HG03378 (cell line): ENCODE measurements around the gene RALGDS.
"Not testable (repeated sequence)": the region's sequence is repeated elsewhere in the genome, so short reads cannot be mapped to it uniquely, and the experiment has no call there.

ENCODE experiments used
- ATAC-seq: cut with Tn5 transposase; IDR thresholded peaks from one replicate; pipeline ENCODE4 v1.9.1; 2021; ENCODE audit warnings: mild to moderate bottlenecking, moderate library complexity; ENCODE audit not compliant: unreplicated experiment

The RALGDS gene

GRCh38 chr9:133094351-133094750, 26.7 kb downstream of the RALGDS start:
- ATAC-seq = not testable (repeated sequence)

DNA sequence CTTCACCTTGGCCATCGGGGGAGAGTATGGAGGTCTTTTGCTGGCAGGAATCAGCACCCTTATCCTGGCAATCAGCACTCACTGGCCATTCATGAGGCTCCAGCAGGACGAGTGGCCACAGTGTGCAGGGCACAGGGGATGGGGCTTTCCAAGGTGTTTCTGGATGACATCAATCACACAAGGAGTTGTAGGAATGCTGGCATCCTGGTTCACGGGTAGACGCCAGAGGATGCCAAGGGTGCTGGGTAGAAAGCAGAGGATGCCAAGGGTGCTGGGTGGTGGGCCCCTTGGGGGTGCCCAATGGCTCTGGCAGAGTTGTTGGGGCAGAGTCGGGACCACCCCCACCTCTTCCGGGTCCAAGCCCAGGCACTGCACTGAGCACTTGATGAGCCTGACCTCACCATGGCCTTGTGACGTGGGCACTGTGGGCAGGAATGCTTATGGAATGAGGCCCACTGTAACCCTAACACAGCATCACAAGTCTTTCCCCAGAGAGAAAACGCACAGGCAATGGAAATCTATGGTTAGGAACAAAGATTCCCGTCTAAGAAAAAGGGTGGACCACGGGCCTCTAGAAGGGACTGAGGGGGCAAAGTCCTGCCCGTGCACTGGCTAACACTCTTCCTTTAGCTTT, 30.2 kb downstream of the RALGDS start:
- no peak for ATAC-seq

DNA sequence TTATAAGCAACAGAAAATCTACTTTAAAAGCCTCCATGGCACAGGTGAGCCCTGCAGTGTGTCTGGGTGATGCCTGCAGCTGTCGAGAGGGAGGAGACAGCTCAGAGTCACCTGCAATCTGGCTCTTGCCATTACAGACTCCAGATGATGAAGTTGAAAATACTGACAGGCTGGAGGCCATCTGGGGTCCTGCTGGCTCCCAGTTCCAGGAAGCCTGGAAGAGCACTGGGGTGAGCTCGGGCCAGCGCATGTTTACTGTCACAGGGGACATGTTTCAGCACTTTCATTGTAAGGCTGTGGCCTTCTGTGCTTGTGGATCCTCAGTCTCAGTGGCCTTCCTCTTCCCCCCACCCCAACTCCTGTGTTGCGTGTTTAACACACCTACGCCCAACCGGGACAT, 30.9 kb downstream of the RALGDS start:
- ATAC-seq = no peak

GRCh38 chr9:133089271-133089671, 31.8 kb downstream of the RALGDS start:
- no peak for ATAC-seq

DNA sequence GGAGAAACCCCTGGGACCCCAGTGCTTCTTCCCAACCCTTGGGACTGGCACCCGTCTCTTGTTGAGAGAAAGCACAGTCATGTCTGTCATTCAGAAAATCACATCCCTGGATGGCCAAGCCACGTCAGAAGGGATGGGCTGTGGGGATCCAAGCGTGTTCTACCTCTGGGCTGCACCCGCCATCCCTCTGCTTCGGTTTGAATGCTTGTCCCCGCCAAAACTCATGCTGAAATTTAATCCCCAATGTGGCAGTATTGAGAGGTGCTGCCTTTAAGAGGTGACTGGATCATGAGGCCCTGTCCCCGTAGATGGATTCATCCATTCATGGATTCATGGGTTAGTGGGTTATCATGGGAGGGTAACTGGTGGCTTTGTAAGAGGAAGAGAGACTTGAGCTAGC, 32.3 kb downstream of the RALGDS start:
- no peak for ATAC-seq

DNA sequence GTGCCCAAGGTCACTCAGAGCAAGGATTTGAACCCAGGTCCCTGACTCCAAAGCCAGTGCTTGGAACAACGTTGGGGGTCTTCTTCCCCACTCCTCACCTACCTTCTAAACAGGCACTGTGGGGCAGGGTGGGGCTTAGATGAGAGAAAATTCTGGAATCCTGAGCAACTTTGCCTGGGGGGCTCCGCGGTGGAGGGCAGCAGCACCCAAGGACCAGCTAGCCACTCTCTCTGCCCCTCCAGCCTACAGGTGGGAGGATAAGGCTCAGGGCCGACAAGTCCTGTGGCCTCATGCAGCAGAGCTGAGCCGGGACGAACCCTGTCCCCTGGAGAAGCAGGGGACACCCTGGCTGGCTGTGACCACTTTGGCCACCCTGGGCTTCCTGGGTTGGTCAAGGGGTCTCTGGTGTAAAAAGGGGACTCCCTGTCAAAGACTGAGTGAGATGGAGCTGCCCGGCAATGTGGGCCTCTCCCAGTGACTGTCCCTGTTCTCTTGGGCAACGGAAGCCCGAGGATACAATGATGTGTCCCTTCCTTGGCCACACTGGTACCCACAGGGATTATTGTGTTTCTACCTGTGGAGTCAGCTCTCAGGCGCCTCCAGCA, 32.8 kb downstream of the RALGDS start:
- ATAC-seq = no peak

DNA sequence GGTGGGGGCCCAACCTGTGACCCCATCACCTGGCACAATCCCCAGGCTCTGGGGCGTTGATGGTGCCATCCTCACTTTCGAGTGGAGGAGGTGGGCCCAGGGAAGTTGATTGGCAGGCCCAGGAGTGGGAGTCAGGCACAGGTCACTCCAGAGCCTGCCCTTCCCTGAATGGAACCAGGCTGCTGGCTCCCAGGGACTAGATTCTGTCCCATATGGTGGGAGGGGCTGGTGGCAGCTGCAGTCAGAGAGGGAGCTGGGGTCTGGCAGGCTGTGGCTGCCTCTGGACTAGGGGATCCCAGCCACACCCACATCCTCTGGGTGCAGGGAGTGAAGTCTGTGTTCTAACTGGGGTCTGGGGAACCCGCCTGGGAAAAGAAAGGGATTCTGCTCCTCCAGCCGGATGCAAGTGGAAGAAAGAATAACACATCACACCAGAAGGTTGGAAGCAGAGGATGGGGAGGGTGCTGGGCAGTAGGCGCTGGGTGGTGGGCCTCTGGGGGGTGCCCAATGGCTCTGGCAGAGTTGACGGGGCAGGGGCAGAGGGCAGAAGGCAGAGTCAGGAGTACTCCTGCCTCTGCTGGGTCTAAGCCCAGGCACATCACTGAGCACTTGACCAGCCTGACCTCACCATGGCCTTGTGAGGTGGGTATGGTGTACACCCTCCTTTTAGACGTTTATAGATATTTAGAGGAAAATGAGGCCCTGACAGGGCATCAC, 33.5 kb downstream of the RALGDS start:
- no peak for ATAC-seq

- no peak for ATAC-seq
Observed at GRCh38 chr9:133086894-133087293, 34.1 kb downstream of the RALGDS start.

DNA sequence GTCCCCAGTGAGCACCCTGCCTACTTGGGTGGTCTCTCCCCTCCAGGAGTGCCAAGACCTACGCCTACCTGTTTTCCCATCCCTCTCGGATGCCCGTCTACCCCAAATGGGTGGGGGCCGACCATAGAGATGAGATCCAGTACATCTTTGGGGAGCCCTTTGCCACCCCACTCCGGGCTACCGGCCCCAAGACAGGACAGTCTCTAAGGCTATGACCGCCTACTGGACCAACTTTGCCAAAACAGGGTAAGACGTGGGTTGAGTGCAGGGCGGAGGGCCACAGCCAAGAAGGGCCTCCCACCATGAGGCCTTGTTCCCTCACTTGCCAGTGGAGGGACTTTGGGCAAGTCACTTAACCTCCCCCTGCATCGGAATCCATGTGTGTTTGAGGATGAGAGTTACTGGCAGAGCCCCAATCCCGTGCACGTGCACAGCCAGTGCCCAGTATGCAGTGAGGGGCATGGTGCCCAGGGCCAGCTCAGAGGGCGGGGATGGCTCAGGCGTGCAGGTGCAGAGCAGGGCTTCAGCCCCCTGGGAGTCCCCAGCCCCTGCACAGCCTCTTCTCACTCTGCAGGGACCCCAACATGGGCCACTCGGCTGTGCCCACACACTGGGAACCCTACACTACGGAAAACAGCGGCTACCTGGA, 34.7 kb downstream of the RALGDS start:
- not testable (repeated sequence) for ATAC-seq

GRCh38 chr9:133083688-133084087, 37.4 kb downstream of the RALGDS start:
- ATAC-seq = not testable (repeated sequence)

DNA sequence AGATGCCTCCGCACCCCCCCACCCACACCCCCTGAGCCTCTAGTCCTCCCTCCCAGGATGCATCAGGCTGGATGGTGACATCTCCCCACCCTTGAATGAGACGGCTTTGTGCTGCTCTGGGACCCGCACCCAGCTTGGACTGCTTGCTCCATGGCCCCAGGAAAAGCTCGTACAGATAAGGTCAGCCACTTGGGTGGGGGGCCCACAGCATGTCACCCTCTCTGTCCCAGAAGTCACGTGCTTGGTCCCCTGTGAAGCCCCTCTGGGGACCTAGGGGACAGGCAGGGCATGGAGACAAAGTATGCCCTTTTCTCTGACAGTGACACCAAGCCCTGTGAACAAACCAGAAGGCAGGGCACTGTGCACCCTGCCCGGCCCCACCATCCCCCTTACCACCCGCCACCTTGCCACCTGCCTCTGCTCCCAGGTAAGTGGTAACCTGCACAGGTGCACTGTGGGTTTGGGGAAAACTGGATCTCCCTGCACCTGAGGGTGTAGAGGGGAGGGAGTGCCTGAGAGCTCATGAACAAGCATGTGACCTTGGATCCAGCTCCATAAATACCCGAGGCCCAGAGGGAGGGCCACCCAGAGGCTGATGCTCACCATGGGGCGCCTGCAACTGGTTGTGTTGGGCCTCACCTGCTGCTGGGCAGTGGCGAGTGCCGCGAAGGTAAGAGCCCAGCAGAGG, 38.9 kb downstream of the RALGDS start:
- ATAC-seq = not testable (repeated sequence)

DNA sequence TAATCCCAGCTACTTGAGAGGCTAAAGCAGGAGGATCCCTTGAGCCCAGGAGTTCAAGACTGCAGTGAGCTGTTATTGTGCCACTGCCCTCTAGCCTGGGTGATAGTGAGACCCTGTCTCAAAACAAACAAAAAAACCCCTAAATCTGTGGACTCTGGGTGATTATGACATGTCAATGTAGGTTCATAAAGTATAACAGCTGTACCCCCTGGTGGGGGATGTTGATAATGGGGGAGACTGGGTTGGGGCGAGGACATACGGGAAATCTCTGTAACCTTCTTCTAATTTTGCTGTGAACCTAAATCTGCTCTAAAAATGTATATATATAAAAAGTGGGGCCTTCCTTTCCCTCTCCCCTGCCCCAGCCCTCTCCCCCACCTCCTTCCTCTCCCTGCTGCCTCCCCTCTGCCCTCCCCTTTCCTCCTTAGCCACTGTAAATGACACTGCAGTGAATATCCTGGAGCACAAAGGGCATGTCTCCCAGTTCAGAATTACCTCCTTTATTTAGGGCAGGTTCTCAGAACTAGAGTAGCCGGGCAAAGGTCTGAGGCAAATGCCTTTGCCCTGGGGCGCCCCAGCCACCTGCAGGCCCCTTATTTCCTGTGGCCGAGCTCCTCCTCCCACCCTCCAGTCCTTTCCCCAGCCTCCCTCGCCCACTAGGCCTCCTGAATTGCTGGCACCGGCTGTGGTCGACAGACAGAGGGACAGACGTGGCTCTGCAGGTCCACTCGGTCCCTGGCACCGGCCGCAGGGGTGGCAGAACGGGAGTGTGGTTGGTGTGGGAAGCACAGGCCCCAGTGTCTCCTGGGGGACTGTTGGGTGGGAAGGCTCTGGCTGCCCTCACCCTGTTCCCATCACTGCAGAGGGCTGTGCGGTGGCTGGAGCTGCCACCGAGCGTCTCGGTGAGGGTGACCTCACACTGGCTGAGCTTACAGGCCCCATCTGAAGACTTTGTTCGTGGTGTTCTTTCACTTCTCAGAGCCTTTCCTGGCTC, 40.0 kb downstream of the RALGDS start:
- ATAC-seq = not testable (repeated sequence)

- ATAC-seq = no peak
Observed at GRCh38 chr9:133080161-133080560, 40.9 kb downstream of the RALGDS start.

DNA sequence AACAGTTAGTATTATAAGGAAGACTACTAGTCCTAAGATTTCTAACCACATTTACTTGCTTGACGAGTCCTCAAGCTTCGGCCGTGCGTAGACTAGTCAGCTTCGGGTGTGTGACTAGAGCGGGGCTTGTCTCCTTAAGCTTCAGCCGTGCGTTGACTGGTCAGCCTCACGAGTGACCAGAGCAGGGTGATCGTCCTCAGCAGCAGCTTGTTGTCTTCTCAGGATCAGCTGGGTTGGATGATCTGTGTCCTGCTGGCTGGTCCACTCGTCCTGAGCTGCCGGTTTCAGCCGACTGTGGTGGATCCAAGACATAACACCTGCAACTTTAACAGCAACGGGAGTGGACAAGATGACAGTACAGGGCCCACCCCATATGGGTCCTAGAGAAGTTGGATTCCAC, 42.6 kb downstream of the RALGDS start:
- ATAC-seq = no peak

GRCh38 chr9:133076691-133077090, 44.3 kb downstream of the RALGDS start:
- no peak for ATAC-seq

GRCh38 chr9:133075925-133076630, 45.0 kb downstream of the RALGDS start:
- no peak for ATAC-seq

- ATAC-seq = no peak
Observed at GRCh38 chr9:133074111-133074651, 46.9 kb downstream of the RALGDS start.

DNA sequence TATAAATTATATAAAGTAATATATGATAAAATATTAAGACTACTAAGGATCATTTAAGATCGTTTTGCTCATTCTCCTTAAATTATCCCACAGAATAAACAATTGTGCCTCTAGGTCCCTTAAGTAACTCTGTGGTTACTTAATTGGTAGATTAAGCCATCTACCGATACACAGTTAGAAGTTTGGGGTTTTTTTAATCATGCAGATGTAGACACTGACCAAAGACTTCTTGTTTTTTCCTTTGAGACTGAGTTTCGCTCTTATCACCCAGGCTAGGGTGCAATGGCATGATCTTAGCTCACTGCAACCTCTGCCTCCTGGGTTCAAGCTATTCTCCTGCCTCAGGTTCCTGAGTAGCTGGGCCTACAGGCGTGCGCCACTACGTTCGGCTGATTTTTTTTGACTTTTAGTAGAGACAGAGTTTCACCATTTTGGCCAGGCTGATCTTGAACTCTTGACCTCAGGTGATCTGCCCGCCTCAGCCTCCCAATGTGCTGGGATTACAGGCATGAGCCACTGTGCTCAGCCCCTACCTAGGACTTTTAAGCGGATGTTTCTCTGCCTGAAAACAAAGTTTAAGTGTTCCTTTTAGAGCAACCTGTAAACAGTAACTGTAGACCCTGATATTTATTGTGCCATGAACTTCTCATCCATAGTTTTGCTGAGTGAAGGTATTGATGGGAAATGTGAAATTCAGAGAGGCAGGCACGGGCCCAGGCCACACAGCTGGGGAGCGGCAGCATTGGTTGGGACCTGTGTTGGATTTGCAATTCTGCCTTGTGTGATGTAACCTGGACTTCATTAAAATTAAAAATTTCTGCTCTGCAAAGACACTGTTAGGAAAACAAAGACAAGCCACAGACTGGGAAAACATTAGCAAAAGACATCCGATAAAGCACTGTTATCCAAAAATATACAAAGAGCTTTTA, 47.7 kb downstream of the RALGDS start:
- no peak for ATAC-seq
